ENCODE measurements around the gene NXNL2. TPM values are rescaled to one million over a fixed set of nuclear protein-coding genes. Genes with fewer than 3 reads are reported as not detected.

Gene NXNL2
- total and polyA plus RNA-seq, 2 experiments from 2014 or later = 3.4 to 5.1 TPM

- no peak for TF ChIP-seq CREB1 (CRISPR knock-in tag; IDR thresholded peaks at IDR 0.05; ENCODE audit: low read depth)
- TF ChIP-seq EZH2phosphoT487 (IDR thresholded peaks at IDR 0.05; ENCODE audit: unreplicated experiment) = no peak
- no peak for TF ChIP-seq POLR2AphosphoS5 (IDR thresholded peaks at IDR 0.05; ENCODE audit: low read depth)
- no peak for TF ChIP-seq REST (IDR thresholded peaks at IDR 0.05; ENCODE audit: unreplicated experiment)
- TF ChIP-seq JUNB (IDR thresholded peaks at IDR 0.05; ENCODE audit: unreplicated experiment) = no peak
- no peak for TF ChIP-seq ZNF331 (CRISPR knock-in tag; IDR thresholded peaks at IDR 0.05; ENCODE audit: low read depth)
- no peak for TF ChIP-seq EZH2 (IDR thresholded peaks at IDR 0.05; ENCODE audit: low read depth, unreplicated experiment)
- no peak for TF ChIP-seq CTCF (conservative IDR thresholded peaks at IDR 0.05; ENCODE audit: low read depth in 2 of 2)
- TF ChIP-seq ZNF114 (CRISPR knock-in tag; IDR thresholded peaks at IDR 0.05) = no peak
- TF ChIP-seq NANOG (IDR thresholded peaks at IDR 0.05; ENCODE audit: borderline replicate concordance) = no peak
- no peak for TF ChIP-seq ZNF462 (CRISPR knock-in tag; IDR thresholded peaks at IDR 0.05)
Measured at GRCh38 chr9:88527618-88528017, 7.4 kb upstream of the NXNL2 start.

More at GRCh38 chr9:88527618-88528017, 7.4 kb upstream of the NXNL2 start:
- H3F3A ChIP-seq (replicated peaks; ENCODE audit: low read depth) = peaks cover 5% of the 10 kb centered on the region
- H3K4me3 ChIP-seq = no peak overlapping the region
- H3K79me2 ChIP-seq (replicated peaks; ENCODE audit: insufficient read depth) = no peaks in the 10 kb centered on the region
- ATAC-seq (no peak), DNase-seq (ENCODE audit: low spot score) (no peak)
- H2AFZ ChIP-seq = no peak overlapping the region
- no peak overlapping the region for H3K27ac Mint-ChIP-seq
- no peak overlapping the region for H3K27ac ChIP-seq (ENCODE audit: low read depth)
- no peaks in the 10 kb centered on the region for H3K36me3 ChIP-seq (ENCODE audit: insufficient read depth)
- no peak overlapping the region for H3K4me2 ChIP-seq
- no peaks in the 10 kb centered on the region for H4K20me1 ChIP-seq (replicated peaks; ENCODE audit: insufficient read depth)
- H3K27me3 ChIP-seq (ENCODE audit: insufficient read depth) = no peaks in the 10 kb centered on the region
- H3K9me3 Mint-ChIP-seq = no peaks in the 10 kb centered on the region; the same call in 2 of the 3 replicates
- H3K4me1 ChIP-seq (ENCODE audit: insufficient read depth) = peaks cover 24% of the 10 kb centered on the region
- peaks cover 21% of the 10 kb centered on the region for H3K27me3 Mint-ChIP-seq (ENCODE audit: insufficient read depth, low read depth, poor library complexity)
- H3K4me1 Mint-ChIP-seq = peaks cover 34% of the 10 kb centered on the region
- no peaks in the 10 kb centered on the region for H3K9me2 ChIP-seq (ENCODE audit: insufficient read depth)
- H3K36me3 Mint-ChIP-seq (ENCODE audit: low read depth) = no peaks in the 10 kb centered on the region
- no peak overlapping the region for H3K4me3 Mint-ChIP-seq
